Measurements from ENCODE around the gene BCAS4.
A peak's percentile ranks its signal among the peaks of the same experiment; 100 is the strongest.
"Not testable (repeated sequence)": the region's sequence is repeated elsewhere in the genome, so short reads cannot be mapped to it uniquely, and the experiment has no call there.

BCAS4 gene

GRCh38 chr20:50798650-50799049 lies 3.8 kb downstream of the BCAS4 start:
- FAIRE-seq (no peak), DNase-seq (ENCODE audit: low spot score) (peak; percentile 25)

DNA sequence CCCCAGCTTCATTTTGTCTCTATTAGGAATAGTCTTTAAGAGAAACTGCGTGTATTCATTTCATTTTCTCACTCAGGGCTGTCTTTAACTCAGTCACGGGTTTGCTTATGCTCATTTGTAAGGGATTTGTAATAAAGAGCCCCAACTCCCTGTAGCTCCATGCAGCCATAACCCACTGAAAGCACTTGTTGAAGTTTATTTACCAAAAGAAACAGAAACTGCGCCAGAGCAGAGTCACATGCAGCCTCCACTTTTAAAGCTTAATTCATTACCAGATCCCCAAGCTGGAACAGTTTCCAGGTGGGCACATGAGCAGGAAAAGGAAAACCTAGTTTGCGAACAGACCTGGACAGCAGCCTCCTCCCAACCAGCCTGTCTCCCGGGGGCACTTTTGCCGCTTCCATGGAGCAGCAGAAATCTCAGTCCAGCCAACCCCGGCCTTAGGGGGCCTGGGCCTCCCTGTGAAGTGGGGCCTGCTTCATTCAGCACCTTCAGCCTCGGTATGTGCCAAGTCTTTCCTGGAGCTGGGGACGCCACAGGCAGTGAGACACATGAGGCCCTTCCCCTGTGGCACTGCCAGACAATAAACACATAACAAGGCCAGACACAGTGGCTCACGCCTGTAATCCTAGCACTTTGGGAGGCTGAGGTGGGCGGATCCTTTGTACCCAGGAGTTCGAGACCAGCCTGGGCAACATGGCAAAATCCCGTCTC lies 4.5 kb downstream of the BCAS4 start:
- DNase-seq (ENCODE audit: low spot score), result no peak
- FAIRE-seq, result no peak

DNA sequence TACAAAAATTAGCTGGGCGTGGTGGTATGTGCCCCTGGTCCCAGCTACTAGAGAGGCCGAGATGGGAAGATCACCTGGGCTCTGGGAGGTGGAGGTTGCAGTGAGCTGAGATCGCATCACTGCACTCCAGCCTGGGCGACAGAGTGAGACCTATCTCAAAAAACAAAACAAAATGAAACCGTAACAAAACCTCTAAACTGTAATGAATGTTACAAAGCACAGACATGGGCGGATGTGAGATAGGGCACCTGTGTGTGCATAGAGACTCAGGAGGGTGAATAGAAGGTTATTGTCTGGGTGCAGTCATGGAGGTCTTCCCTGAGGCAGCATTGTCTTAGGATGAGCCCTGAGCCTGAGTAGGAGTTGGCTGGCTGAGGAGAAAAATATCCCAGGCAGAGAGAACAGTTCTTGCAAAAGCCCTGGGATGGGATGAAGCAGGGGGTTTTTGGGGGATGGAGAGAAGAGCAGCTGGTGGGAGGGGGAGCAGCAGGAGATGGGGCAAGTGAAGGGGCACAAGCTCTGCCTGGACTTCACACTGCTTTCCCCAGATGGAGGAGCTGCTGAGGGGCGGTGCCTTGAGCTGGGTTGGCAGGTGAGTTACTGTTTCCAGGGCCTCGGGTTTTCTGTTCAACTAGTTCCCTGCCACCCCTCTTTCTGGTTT lies 5.2 kb downstream of the BCAS4 start:
- DNase-seq (ENCODE audit: low spot score), result no peak
- FAIRE-seq, result no peak

DNA sequence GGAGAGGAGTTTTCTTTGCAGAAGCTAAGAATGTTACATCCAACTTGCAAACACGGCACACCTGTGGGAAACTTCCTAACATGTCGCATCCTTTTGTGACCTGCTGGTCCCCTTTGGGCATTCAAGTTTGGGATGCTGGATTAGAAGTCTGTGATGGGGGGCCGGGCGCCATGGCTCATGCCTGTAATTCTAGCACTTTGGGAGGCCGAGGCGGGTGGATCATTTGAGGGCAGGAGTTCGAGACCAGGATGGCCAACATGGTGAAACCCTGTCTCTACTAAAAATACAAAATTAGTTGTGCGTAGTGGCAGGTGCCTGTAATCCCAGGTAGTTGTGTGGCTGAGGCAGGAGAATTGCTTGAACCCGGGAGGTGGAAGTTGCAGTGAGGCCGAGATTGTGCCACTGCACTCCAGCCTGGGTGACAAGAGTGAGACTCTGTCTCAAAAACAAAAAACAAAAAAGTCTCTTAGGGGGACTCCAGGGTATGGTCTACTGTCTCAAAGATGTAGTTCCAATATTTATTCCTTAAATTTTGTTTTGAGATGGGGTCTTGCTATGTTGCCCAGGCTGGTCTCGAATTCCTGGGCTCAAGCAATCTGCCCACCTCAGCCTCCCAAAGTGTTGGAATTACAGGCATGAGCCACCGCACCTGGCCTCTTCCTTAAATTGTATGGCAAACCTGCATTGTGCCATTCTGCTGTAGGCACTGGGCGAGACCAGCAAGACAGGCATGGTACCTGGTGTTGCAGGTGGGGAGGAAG lies 6.3 kb downstream of the BCAS4 start:
- not testable (repeated sequence) for FAIRE-seq; DNase-seq (ENCODE audit: low spot score)

DNA sequence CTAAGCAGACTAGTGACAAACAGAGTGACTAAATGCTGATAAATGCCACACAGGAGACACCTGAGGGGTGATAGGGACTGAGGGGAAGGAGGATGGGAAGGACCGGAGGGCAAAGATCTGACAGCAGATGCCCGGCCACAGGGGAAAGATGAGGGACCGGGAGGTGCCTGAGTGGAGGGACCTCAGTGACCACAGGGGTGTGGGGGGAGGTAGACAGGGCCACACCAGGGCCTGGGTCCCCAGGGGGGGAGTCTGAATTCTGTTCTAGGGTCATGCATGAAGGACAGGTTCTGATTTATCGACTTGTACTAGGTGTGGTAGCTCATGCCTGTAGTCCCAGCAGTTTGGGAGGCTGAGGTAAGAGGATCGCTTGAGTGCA lies 6.9 kb downstream of the BCAS4 start:
- FAIRE-seq (no peak), DNase-seq (ENCODE audit: low spot score) (no peak)

DNA sequence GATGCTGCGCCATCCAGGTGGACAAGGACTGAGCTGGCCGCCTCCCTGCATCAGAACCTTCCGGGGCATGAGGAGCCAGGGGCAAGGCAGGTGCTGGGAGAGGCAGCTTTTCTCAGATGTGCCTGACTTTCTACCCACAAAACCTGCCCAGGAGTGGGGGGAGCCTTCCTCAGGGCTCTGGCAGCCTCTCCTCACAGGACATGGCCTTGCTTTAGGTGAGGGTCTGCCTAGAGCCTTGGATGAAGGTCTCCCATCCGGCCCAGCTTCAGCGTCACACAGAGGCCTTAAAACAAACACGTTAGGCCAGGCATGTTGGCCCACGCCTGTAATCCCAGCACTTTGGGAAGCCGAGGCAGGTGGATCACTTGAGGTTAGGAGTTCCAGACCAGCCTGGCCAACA lies 7.4 kb downstream of the BCAS4 start:
- FAIRE-seq (no peak), DNase-seq (ENCODE audit: low spot score) (no peak)

DNA sequence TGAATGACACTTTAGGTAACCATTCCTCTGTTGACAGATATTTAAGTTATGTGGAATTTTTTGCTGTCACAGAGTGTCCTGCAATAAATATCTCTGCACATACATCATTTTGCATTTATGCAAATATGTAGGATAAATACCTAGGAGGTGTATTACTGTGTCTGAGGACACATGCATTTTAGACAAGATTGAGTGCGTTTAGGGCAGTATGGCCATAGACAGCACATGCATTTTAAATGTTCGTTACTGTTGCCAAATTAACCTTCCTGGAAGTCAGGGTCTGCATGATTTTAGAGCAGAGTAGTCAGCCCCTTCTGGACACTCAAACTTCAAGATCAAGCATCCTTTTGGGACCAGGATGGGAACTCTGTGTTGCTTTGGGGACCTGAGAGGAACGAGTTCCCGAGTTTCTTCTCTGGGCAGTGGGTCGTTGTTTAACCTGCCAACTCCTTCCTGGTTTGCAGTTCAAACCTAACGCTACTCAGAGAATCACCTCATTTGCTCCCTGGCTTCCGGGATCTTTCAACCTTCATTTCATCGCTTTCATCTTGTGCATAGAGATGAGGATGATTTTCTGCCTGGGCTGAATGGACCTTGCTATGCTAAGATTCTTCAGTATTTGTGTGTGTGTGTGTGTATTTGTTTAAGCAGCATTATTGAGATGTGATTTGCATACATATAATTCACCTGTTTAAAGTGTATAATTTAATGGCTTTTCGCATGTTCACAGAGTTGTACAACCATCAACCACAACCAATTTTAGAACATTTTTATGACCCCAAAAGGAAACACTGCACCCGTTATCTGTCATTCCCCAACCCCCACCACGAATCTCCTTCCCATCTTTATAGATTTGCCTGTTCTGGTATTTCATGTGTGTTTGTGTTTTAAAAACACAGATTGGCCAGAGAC lies 9.8 kb downstream of the BCAS4 start:
- DNase-seq (ENCODE audit: low spot score) (no peak), FAIRE-seq (no peak)

DNA sequence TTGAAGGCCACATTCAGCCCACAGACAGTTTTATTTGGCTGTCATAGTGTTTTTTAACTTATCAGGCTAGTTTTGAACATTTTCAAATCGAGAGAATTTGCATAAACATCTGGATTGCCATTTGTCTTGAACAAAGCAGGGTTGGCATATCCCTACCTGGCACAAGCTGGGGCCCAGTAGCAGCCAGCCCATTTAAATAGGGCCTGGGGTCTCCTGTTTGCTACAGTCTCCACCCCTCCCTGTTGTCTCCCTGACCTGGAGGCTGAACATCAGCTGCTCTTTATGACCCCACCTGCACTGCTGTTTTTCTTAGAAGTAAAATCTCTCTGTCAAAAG lies 10.5 kb downstream of the BCAS4 start:
- DNase-seq (ENCODE audit: low spot score) (no peak), FAIRE-seq (no peak)

DNA sequence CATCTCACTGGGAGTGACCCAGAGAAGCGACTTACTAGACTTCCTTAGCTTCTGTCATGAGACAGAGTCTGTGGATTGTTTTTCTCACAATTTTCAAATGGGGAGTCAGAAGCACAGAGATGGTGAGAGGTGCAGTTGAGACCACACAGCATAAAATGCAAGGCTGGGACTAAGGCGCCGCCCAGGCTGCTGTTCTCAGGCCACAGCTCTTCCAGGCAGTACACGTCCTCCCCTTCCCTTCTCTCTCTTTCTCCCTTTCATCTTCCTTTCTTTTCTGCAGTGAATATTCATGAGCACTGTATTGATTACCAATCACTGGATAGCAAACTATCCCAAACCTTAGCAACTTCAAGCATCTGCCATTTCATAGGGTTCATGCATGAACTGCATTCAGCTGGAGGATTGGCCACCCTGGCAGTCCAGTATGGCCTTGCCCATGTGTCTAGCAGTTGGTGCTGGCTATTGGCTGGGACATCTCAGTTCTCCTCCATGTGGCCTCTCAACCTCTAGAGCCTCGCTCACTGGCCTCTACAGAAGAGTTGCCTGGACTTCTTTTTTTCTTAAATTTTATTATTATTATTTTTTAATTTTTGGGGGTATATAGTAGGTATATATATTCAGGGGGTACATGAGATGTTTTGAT lies 11.4 kb downstream of the BCAS4 start:
- DNase-seq (ENCODE audit: low spot score) (no peak), FAIRE-seq (no peak)

DNA sequence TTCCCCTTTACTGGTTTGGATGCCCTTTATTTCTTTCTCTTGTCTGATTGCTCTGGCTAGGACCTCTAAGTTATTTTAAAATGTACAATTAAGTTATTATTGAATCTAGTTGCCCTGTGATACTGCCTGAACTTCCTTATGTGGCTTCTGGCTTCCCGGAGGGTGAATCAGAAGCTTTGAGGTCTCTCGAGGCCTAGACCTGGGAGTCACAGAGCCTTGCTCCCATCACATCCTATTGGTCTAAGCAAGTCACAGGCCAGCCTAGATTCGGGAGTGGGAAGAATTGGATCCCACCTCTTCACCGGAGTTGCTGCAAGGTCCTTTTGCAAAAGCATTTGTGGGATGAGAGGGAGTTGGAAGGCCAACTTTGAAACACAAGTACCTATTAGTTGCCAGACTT lies 15.2 kb downstream of the BCAS4 start:
- FAIRE-seq, result no peak

GRCh38 chr20:50810842-50811241 lies 16.0 kb downstream of the BCAS4 start:
- DNase-seq (ENCODE audit: low spot score) (no peak), FAIRE-seq (no peak)

More for the DNA sequence above, 15.2 kb downstream of the BCAS4 start:
- DNase-seq (ENCODE audit: low spot score), result no peak

- FAIRE-seq, result no peak
- no peak for DNase-seq (ENCODE audit: low spot score)
Measured at GRCh38 chr20:50813101-50813643, 18.3 kb downstream of the BCAS4 start.

DNA sequence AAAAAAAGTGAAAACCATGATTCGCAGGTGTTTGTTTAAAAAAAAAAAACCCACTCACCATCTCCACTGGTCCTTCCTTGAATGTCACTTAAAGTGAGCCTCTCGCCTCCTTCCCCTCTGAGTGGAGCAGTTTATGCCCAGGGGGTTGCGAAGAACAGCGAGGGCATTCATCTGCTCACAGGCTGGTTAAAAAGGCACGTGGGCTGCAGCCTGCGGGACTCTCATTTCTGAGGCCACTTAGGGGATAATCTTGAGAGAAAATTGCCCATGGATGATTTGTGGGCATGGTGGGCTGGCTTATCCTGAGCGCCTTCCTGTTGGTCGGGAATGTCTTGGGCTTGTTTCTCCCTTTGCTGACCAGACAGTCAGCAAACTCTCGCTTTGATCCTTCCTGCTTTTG lies 18.9 kb downstream of the BCAS4 start:
- DNase-seq (ENCODE audit: low spot score) (no peak), FAIRE-seq (no peak)

DNA sequence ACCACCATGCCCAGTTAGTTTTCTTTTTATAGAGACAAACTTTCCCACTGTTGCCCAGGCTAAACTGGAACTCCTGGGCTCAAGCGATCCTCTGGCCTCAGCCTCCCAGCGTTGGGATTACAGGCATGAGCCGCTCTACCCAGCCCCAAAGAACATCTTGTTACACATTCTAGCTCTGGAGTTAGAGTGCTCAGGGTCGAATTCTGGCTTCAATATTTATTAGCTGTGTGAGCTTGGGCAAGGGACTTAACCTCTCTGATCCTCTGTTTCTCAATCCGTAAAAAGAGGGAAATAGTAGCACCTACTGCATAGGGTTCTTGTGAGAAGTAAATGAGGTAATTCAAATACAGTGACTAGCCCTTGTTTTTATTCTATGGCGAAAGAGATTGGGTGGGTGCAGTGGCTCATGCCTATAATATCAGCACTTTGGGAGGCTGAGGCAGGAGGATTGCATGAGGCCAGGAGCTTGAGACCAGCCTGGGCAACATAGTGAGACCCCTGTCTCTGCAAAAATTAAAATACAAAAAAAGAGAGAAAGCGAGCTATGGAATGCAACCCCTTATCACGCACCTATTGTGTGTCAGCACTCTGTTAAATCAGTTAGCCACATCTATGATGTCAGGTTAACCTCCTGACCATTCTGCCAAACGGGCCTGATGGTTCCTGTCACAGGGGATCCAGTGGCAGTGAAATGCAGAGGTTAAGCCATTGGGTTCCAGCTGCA lies 19.7 kb downstream of the BCAS4 start:
- DNase-seq (ENCODE audit: low spot score) (no peak), FAIRE-seq (no peak)

GRCh38 chr20:50815162-50815989 lies 20.5 kb downstream of the BCAS4 start:
- no peak for FAIRE-seq
- no peak for DNase-seq (ENCODE audit: low spot score)

DNA sequence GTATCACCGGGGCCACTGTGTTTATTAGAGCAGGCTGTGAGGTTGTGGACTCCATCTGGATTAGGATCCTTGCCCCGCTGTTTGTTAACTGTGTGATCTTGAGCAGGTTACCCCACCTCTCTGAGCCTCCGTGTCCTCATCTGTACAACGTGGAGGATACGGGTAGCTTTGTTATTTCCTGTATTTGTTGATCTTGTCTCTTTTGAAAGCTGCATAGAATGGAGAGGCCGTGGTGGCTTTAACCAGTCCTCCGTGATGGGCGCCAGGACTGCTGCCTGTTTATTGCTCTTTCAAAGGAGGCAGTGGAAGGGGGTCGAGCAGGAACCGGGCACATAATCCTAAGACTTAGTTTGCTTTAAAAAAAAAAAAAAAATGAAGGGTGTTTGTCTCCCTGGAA lies 22.9 kb downstream of the BCAS4 start:
- DNase-seq (ENCODE audit: low spot score) (no peak), FAIRE-seq (no peak)

DNA sequence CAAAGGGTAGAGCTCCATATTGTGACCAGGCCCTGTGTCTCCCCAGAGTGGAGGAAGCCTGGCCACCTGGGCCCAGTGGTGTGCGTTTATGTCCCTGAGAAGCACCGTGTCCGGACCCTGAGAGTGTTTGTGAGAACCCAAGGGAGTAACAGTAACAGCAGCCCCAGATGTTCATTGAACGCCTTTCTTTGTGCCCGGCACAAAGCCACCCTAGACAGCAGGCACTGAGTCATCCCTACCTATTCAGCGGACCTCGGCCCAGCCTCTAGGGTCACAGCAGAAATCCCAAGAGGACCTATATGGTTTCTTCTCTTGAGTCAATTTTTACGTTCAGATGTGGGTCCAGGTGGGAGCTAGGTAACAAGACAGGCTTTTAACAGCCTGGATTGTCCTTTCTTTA lies 24.5 kb downstream of the BCAS4 start:
- FAIRE-seq (no peak), DNase-seq (ENCODE audit: low spot score) (no peak)

DNA sequence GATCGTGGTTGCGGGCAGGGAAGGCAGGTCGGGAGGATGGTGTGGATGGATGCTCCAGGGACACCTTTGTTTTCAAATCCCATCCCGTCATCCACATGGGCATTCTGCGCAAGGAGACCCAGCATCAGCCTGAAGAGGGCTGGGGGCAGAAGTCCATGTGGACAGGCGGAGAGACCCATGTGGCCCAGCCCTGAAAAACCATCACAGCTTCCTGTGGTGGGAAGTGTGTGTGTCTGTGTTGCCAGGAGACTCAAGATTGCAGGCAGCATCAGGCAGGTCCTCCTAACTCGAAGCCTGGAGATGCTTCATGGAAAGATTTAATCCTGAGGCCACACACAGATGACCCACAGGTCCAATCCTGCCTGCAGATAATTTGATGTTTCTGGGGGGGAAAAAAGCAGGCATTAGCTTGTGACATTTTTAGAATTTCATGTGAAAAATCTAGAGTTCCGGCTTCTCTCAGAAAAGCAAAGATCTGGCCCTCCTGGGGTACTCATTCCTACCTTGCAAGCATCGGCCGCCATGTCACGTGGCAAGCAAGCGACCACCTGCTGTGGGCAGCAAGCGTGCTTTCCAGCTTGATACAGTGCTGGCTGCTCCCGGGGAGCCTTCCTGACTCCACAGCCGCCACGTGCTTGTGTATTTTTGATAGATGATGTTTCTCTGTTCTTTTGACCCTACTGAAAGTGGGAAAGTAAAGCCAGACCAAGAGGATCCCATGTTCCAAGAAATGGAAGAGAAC lies 25.8 kb downstream of the BCAS4 start:
- no peak for DNase-seq (ENCODE audit: low spot score)
- no peak for FAIRE-seq

All from RCC 7860 (cell line).